HG03280 (cell line): ENCODE results near the gene GUCY2F.
A peak's percentile ranks its signal among the peaks of the same experiment; 100 is the strongest.

Experiments
- ATAC-seq: cut with Tn5 transposase; IDR thresholded peaks from one replicate; pipeline ENCODE4 v1.9.1; 2021; ENCODE audit warnings: mild to moderate bottlenecking, moderate library complexity; ENCODE audit not compliant: unreplicated experiment

The GUCY2F gene

DNA sequence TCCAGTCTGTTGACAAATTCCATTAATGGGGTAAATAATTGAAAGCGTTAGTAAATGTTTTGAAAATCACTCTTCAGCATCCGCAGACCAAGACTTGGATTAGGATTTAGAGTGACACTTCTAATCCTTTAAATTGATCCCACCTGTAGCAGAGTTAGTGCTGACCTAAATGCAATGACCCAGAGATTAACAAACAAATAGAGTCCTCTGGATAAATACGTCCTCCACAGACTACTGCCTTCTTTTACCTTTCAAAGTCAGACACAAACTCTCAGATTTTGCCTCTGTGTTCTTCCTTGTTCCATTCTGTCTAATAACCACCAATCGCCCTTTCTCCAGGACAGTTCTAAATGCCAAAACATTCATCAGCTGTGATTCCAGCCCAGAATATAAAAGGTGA, at the start of gene GUCY2F:
Gene GUCY2F (minus strand): TSS at position 101 of the 400 bp plus-strand sequence. CDS start 6,150 bp downstream, outside the sequence.
- ATAC-seq = no peak

DNA sequence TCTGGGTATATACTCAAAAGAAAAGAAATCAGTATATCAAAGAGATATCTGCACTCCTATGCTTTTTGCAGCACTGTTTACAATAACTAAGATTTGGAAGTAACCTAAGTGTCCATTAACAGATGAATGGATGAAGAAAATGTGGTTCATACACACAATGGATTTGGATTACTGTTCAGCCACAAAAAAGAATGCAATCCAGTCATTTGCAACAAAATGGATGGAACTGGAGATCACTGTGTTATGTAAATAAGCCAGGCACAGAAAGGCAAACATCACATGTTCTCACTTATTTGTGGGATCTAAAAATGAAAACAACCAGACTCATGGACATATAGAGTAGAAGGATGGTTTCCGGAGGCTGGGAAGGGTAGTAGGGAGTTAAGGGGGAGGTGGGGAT, 37.1 kb upstream of the GUCY2F start:
- no peak for ATAC-seq

DNA sequence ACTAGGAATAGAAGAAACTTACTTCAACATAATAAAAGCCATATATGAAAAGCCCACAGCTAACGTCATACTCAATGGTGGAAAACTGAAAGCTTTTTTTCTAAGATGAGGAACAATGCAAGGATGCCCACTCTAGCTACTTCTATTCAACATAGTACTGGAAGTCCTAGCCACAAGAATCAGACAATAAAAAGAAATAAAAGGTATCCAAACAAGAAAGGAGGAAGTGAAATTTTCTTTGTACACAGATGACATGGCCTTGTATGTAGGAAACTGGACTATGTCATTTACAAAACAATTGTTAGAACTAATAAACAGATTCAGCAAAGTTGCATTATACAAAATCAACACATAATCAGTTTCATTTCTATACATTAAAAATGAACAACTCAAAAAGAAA, 29.2 kb upstream of the GUCY2F start:
- ATAC-seq = no peak

DNA sequence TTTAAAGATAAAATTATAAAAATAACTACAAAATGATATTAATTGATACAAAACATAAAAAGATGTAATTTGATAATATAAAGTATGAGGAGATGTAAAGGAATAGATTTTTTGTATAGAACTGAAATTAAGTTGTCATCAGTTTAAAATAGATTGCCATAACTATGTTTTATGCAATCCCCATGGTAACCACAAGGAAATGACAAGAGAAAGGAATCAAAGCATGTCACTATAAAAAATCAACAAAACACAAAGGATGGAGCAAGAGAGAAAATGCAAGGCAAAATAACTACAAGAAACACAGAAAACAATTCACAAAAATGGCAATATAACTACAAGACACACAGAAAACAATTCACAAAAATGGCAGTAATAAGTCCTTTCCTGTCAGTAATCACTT, 27.0 kb upstream of the GUCY2F start:
- ATAC-seq = no peak

DNA sequence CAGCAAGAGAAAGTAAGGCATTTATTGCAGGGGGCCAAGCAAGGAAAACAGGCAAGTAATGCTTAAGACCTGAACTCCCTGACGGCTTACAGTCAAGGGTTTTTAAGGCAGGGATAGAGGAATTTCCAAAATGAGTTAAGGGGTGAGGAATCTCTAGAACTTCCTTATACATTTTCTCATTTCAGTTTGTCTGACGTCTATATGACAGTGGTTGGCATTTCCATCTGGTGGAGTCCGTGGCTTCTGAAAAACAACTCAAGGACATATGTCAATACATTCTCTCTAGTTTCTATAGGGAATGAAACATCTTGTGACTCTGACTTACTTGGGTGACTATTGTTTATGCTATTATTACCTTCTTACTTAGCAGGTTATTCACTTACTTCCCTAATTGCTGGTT, 19.3 kb upstream of the GUCY2F start:
- no peak for ATAC-seq

DNA sequence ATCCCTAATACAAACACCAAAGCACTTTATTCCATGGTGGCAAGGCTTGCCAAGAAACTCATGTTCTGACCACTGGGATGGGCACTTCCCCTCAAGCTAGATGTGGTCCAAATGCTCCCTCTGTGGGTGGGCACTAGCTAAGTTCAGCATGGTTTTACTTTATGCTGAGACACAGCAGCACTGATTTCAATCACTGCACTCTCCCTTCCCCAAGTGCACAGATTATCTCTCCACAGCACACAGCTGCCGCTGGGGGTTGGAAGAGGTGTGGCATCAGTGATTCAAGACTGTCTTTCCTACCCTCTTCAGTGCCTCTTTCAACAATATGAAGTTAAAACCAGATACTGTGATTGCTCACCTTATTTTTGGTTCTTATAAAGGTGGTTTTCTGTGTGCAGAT, 16.5 kb upstream of the GUCY2F start:
- ATAC-seq = no peak

DNA sequence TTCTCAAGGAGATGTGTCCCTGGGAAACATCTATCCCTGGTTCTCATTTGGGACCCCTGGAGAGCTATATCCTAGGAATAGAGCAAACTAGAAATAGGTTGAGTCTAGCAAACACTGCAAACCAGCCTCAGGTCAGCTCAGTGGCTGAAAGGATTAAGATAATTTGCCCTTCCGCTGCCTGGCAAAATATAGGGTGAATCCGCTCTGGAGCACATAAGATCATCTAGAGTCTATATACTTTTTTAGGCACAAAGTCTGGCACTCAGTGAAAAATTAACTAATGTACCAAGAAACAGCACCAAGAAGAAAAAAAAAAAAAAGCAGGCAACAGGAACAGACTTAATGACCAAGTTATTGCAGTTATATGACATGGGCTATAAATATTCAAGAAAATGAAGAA, 7.3 kb upstream of the GUCY2F start:
- no peak for ATAC-seq

DNA sequence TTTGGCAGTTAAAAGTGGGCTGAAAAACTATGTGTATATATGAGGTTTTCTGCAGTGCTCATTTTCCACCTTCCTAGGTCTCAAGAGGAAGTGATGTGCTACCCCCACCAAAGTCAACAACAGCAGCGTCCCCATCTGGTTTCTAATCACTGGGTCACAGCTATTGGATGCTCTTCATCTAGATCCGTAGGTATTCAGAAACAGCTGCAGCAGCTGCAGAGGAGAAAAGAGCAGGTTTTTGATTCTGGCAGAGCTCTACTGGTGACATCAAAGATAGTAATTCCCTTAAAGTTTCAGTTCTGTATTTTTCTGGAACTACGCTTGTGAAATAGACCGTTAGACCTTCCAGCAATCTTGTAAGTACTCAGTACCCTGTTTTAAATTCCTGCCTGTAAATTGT, 5.8 kb upstream of the GUCY2F start:
- no peak for ATAC-seq

DNA sequence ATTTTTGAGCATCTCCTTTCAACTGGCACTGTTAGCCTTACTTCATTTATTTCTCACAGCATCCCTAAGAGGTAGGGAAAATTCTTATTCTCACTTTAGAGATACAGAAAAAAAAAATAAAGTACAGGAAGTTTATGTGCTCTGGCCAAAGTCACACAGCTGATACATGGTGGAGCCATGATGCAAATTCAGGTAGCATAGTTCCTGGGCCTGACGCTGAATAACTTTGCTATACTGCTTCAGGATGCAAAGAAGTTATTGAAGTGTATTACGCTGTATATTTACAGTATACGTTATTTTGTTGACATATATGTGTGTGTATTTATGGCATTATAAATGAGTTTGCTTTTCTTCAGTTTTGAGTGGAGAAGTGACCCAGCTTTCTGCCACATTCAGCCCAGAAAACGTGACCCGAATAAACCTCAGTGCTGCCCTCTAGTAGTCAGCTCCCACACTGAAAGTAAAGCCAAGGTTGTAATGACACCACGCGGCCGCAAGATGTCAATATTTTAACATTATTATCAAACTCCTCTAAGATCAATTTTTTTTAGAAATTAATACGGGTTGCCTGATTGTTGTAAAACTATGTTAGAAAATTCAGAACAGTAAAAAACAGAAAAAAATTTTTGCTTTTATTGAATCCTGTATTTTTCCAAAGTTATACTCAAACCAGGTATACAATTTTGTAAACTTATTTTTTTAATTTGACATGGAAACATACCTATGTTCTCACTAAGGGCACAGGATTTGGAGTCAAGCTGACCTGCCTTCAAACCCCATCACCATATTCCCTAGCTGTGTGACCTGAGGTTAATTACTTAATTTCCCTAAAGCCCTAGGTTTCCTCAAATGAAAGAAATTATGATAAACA, 3.8 kb upstream of the GUCY2F start:
- peak; percentile 47 for ATAC-seq

DNA sequence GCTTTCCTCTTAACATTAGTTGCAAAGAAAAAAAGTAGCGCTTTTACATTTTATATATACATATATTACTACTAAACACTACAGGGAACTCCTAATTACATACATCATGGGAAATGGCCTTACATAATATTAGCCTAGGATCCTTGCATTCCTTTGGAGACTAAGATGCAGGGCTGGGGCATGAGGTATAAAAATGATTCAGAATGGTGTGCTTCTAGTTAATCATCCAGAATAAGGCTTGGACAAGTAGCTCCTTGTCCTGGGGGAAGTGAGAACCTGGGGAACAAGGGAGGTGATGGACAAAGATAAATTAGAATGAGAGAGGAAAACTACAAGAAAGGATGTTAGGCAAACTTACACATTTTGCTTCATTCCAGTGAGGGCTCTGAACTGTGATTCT, 3.0 kb upstream of the GUCY2F start:
- ATAC-seq = no peak

DNA sequence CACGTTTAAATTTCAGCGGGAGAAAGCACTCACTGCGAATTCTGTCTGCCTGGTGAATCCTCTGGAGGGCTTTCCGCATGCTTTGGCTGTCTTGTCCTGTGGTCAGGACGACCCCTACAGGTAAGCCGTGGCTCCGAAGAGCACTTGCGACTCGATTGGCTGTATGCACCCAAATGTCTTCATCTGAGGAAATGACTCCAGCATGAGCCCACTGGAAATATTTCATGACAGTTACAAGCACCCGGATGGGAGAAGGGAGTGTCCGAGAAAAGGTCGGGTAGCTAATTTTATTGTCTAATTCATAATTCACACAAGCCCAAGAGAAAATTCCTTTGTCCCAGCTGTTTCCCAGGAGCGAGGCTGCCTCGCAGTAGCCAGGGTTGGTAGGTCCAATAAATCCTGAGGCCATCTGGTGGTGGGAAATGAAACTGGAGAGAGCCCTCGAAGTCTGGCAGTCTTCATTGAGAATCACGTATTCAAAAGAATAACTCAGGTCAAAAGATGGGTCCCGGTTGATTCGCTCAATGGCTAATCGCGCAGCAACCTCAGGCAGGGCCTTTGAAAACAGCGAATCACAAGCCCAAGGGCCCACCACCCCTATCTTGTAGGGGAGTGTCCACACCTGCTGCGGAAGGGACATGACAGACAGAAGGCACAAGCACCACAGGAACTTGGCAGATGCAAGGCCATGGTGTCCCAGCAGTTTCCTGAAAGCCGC, 6.6 kb downstream of the GUCY2F start:
- no peak for ATAC-seq

DNA sequence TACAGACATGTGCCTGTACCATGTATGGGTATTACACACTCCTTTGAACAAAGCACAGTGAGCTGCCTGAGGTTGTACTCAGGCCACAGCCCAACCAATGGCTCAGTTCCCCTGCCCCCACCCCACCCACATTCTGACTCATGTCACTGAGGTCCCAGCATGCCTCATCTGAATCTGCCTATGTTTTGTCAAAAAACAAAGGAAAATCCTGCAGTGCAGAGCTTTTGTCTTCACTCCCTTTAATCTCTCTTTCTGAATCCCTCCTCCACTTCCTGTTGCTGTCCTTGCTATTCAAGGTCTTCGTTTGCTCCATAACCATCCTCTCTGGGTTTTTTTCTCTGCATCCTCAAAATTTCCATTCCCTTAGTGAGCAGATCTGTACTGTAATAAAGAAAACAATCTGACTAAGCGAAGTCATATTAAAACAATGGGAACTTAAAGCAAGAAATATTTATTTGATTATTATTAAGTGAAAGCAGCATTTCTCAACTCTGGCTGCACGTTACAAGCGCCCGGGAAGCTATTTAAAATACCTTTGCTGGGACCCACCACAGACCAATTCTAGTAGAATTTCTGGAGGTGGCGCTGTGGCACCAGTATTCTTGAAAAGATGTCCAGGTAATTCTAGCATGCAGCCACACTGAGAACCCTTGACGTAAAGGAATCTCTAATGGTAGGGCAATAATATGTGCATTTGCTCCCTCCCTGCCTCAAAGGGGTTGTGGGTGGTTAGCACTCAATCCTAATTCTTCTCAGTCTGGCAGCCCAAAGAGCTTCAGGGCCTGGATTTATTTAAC, 8.7 kb downstream of the GUCY2F start:
- peak; percentile 62 for ATAC-seq

DNA sequence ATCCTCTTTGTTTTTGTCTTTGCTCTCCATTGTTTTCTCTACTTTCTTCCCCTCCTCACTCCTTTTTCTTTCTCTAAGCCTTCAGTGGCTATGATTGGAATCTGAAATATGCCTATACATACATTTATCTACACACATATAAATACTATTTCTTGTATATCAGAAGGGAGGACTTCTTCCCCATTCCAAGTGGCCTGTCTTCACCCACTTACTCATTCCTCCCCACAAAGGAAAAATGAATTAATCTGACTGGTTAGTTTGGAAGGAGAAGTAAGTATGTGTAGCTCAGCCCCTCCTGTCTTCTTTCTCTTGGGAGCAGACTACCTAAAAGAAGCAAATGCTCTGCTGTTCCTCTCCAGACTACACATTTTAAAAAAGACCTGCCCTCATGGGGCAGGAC, 17.7 kb downstream of the GUCY2F start:
- no peak for ATAC-seq

DNA sequence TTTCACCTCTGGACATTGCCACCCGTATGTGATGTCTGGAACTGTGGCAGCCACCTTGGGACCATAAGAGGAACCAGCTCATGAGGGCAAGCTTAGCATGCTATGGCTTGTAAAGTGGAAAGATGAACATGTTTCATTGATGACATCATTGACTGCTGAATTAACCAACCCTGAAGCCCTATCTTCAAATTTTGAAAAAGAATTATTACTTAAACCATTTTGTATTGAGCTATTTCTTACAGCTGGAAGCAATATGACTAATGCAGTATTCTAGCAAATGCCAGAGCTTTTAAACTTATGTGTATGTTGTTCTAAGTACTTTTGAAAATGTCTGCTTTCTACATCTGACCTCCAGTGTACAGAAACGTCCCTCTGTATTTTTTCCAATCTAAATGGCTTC, 18.1 kb downstream of the GUCY2F start:
- ATAC-seq = no peak

DNA sequence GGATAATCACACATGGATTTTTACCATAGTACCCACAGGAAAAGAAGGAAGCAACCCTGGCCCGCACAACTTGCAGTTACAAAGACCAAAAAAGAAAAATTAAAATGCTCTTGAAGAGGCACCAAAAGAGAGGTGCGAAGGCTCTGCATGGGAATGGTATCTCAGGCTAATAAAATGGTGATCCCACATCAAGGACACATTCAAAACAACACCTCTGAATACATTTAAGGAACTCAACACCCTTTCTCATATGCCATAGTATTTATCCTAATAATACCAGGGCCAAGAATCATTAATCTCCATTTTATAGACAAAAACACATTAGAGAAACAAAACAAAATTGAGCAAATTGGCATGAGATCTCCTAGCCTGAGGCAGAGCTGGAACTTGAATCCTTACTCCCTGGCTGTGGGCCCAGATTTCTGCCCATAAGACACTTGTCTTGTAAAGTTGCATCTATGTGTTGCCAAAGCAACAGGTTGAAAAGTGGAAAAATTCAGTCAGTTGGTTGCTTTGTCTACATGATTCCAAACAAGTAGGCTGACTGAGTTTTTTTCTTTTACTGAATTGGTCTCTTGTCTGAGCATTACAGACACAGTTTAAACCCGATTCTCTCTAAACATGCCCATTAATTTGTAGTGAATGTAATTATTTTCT, 33.5 kb downstream of the GUCY2F start:
- no peak for ATAC-seq

DNA sequence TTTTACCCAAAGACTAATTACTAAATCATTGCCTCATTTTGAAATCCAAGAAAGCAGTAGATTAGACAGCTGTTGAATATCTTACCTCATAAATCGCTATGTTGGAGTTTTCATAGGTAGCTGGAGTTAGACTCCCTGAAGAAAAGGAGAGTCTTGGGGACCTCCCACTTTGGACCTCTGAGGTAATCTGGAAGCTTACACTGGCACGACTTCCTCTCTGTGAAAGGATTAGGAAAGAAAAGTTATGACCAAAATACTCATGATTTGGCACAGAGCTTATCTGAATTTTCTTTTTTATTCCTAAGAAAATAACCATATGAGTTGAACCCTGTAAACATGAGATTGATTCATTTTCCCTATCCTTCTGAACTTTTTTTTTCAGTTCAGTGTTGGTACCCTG, 40.6 kb downstream of the GUCY2F start:
- ATAC-seq = no peak

DNA sequence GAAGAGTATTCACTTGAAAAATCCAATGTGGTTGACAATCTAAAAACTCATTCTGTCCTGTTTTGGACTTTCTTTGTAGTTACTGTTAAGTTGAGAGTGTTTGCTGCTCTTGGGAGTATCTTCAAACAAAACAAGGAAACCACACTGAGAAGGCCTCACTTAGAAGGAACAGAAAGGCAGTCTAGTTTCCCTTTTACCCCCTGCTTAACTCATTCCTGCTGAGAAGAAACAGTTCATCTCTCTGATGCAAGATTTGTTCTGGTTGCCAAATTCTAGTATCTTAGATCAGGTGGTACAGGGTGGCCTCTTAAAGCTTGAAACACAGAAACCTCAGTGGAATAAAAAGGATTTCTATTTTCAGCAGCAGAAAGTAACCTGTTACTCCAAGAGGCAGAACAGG, 41.4 kb downstream of the GUCY2F start:
- ATAC-seq = peak; percentile 89

DNA sequence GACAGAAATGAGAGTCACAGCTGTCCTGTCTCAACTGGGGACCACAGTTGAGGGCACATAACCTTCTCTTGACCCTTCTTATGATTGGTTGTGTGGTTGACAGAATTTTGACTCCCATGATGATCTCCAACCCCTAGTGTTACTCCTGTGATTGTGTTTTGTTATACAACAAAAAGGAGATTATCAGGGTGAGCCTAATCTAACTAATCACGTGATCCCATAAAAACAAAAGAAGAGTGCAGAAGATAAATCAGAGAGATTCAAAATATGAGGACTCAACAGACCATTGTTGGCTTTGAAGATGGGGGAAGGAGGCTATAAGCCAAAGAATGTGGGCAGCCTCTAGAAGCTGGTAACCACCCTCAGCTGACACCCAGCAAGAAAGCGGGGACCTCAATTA, 72.7 kb downstream of the GUCY2F start:
- ATAC-seq = no peak

DNA sequence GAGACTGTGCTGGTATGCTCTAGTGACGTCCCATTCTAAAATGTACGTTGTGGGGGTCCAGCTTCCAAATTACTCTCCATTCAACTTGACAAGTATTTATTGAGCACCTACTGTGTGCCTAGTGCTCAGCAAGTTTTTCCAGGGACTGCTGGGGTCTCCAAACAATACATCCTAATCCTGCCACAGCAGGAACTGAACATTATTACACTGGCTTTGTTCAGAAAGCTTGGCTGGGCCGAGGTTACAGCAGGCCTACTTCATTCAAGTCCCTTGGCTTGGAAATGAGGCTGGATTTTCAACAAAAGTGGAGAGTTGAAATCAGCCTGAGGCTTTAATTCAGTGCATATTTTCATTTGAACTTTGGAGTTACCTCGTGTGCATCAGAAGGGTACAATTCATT, 78.0 kb downstream of the GUCY2F start:
- ATAC-seq = no peak

DNA sequence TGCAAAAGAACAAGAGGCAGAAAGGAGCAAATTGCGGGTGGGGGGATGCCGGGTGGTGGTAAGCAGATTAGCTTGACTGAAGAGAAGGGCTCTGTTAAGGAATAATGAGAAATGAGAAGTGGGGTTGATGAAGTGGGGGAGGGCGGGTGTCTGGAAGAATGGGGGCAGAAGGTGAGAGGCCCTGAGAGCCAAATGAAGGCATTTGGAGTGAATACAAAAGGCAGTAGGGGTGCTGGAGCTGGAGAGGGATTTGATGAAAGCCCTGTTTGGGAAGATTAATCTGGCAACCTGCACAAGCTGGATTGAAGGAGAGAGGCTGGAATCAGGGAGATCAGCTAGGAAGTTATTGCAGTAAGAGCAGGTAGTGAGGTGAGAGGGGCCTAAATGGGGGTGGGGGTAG, 82.1 kb downstream of the GUCY2F start:
- ATAC-seq = no peak

DNA sequence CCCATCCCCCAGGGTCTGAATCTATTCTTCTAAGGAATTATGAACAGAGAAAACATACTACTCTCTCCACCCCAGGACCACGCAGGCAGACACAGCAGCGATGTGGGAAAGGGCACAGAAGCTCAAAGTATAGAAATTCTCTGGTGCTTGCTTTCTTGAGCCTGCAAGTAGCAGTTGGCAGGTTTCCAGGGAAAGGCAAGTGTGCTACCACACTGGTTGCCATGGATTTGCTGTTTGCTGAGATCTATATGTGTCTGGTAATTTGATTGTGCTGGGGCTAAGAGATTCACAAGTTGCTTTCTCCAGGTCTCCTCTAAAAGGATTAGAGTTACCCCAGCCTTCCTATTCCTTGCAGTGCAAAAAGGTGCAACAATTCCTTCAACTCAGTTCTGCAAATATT, 83.1 kb downstream of the GUCY2F start:
- no peak for ATAC-seq
